ENCODE measurements around the gene TTLL1. TPM values are rescaled to one million over a fixed set of nuclear protein-coding genes. Genes with fewer than 3 reads are reported as not detected.

TTLL1 gene
- total RNA-seq, 1 donor from 2014 or later, result 19.1 TPM

GRCh38 chr22:43099095-43099494 lies 9.9 kb upstream of the TTLL1 start:
- TF ChIP-seq CTCF (conservative IDR thresholded peaks at IDR 0.05), result no peak
- DNase-seq (ENCODE audit: low read depth, low spot score), result no peak
- H3K27ac Mint-ChIP-seq (ENCODE audit: unreplicated experiment), result no peak overlapping the region

GRCh38 chr22:43098356-43098755 lies 9.2 kb upstream of the TTLL1 start:
- no peaks in the 10 kb centered on the region for H3K27me3 Mint-ChIP-seq (ENCODE audit: low read depth)

More at GRCh38 chr22:43099095-43099494, 9.9 kb upstream of the TTLL1 start:
- Mint-ChIP-seq H3K36me3 (ENCODE audit: low read depth) (peaks cover 5% of the 10 kb centered on the region), H3K4me1 (peaks cover 30% of the 10 kb centered on the region), H3K9me3 (peaks cover 5% of the 10 kb centered on the region), H3K4me3 (no peak overlapping the region), H3K27me3 (ENCODE audit: low read depth) (no peaks in the 10 kb centered on the region)

DNA sequence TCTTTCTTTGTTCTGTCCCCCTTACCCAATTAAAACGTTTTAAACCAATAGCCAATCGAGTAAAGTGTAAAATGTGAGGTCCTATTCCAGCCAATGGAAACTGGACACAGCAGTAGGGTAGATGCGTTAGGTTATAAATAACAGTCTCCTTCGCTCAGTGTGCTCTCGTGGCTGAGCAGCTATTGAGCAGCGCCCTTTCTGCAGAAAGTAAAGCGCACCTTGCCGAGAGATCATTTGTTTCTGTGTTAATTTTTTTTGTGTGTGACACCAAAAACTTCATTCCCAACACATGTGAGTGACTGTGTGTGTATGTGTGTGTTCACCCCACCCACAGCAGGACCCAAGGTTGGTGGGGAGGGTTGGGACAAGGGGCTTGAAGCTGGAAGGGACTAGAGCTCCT lies 7.2 kb upstream of the TTLL1 start:
- Mint-ChIP-seq H3K4me1 (peaks cover 12% of the 10 kb centered on the region), H3K27me3 (ENCODE audit: low read depth) (no peaks in the 10 kb centered on the region), H3K27ac (ENCODE audit: unreplicated experiment) (no peak overlapping the region), H3K4me3 (no peak overlapping the region), H3K36me3 (ENCODE audit: low read depth) (peaks cover 5% of the 10 kb centered on the region), H3K9me3 (peaks cover 5% of the 10 kb centered on the region)
- no peak for DNase-seq (ENCODE audit: low read depth, low spot score)
- TF ChIP-seq CTCF (conservative IDR thresholded peaks at IDR 0.05), result no peak

More at GRCh38 chr22:43098356-43098755, 9.2 kb upstream of the TTLL1 start:
- TF ChIP-seq CTCF (conservative IDR thresholded peaks at IDR 0.05), result no peak
- DNase-seq (ENCODE audit: low read depth, low spot score), result no peak
- H3K27ac Mint-ChIP-seq (ENCODE audit: unreplicated experiment), result no peak overlapping the region
- H3K4me3 Mint-ChIP-seq, result no peak overlapping the region
- H3K36me3 Mint-ChIP-seq (ENCODE audit: low read depth), result peaks cover 5% of the 10 kb centered on the region
- peaks cover 22% of the 10 kb centered on the region for H3K4me1 Mint-ChIP-seq
- peaks cover 5% of the 10 kb centered on the region for H3K9me3 Mint-ChIP-seq

DNA sequence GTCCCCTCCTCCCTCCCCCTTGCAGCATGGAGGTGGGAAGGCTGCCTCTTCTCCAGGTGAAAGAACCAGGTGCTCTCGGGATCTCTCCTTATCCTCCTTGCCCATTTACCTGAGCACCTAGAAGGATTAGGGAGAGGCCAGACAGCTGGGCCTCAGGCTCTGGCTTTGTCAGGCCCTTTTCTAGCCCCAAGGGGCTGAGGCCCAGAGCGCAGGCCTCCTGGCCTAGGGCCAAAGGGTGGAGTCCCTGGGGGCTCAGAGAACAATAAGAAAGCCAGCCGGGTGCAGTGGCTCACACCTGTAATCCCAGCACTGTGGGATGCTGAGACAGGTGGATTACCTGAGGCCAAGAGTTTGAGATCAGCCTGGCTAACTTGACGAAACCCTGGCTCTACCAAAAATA lies 5.4 kb upstream of the TTLL1 start:
- H3K27ac Mint-ChIP-seq (ENCODE audit: unreplicated experiment), result no peak overlapping the region
- peaks cover 10% of the 10 kb centered on the region for H3K4me1 Mint-ChIP-seq
- H3K27me3 Mint-ChIP-seq (ENCODE audit: low read depth), result no peaks in the 10 kb centered on the region
- no peak overlapping the region for H3K4me3 Mint-ChIP-seq
- H3K36me3 Mint-ChIP-seq (ENCODE audit: low read depth), result peaks cover 5% of the 10 kb centered on the region
- TF ChIP-seq CTCF (conservative IDR thresholded peaks at IDR 0.05), result no peak
- DNase-seq (ENCODE audit: low read depth, low spot score), result no peak
- peaks cover 5% of the 10 kb centered on the region for H3K9me3 Mint-ChIP-seq

DNA sequence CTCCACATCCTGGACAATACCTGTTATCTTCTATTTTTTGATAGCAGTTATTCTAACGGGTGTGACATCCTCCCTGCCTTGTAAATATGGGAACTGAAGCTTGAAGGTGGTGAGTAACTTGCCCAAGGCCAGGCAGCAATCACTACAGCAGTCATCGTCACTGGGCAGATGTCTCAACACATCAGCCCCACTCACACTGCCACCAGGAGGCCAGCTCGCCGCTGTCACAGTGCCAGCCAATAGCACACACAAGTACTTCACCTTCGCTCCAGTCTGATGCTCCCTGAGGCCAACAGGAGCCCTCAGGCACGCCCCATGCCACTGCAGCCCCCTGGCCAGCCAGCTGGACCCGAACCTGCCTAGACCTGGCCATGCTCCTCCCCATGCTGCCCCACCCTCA lies 4.9 kb upstream of the TTLL1 start:
- H3K9me3 Mint-ChIP-seq, result peaks cover 5% of the 10 kb centered on the region
- H3K36me3 Mint-ChIP-seq (ENCODE audit: low read depth), result peaks cover 5% of the 10 kb centered on the region
- DNase-seq (ENCODE audit: low read depth, low spot score), result no peak
- no peaks in the 10 kb centered on the region for H3K27me3 Mint-ChIP-seq (ENCODE audit: low read depth)
- peaks cover 12% of the 10 kb centered on the region for H3K4me1 Mint-ChIP-seq
- TF ChIP-seq CTCF (conservative IDR thresholded peaks at IDR 0.05), result peak; percentile 15
- no peak overlapping the region for H3K27ac Mint-ChIP-seq (ENCODE audit: unreplicated experiment)
- H3K4me3 Mint-ChIP-seq, result no peak overlapping the region

DNA sequence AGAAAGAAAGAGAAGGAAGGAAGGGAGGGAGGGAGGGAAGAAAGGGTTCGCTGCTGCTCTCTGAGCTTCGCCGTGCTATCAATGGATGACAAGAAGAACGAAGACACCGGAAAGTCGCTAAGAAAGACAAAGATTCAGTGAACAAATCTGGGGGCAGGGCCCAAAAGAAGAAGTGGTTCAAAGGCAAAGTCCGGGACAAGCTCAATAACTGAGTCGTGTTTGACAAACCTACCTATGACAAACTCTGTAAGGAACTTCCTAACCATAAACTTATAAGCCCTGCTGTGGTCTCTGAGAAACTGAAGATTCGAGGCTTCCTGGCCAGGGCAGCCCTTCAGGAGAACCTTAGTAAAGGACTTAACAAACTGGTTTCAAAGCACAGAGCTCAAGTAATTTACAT lies 2.9 kb upstream of the TTLL1 start:
- peaks cover 5% of the 10 kb centered on the region for H3K36me3 Mint-ChIP-seq (ENCODE audit: low read depth)
- H3K4me3 Mint-ChIP-seq, result no peak overlapping the region
- H3K9me3 Mint-ChIP-seq, result peaks cover 5% of the 10 kb centered on the region
- peak overlapping the region; percentile 50 for H3K27ac Mint-ChIP-seq (ENCODE audit: unreplicated experiment)
- H3K4me1 Mint-ChIP-seq, result peaks cover 18% of the 10 kb centered on the region
- no peak for TF ChIP-seq CTCF (conservative IDR thresholded peaks at IDR 0.05)
- no peak for DNase-seq (ENCODE audit: low read depth, low spot score)
- H3K27me3 Mint-ChIP-seq (ENCODE audit: low read depth), result no peaks in the 10 kb centered on the region
